ENCODE data around the gene ABCC5. TPM values are rescaled to one million over a fixed set of nuclear protein-coding genes. Genes with fewer than 3 reads are reported as not detected.

ABCC5 gene
- total and polyA plus RNA-seq, 2 of the 8 experiments (the other 6 are each of a cell fraction or from before 2014, with no cell fraction given) = 25.3 to 40.8 TPM

GRCh38 chr3:183880121-183880520 lies 137.6 kb downstream of the ABCC5 start:
- Histone ChIP-seq H3K9ac (replicated peaks in 1 of 4; ENCODE audit: extremely low read depth in 1 of 4, low read depth in 3 of 4, low read length in 3 of 4) (no peak overlapping the region), H4K8ac (ENCODE audit: extremely low read depth, insufficient read depth, low read length) (no peak overlapping the region), H3K4me1 (replicated peaks in 1 of 4; ENCODE audit: control insufficient read depth in 3 of 4, insufficient read depth in 4 of 4, low read length in 3 of 4) (peaks cover 0 to 6% (median 3%) of the 10 kb centered on the region in 4 experiments; a peak in 3 of 7 replicates), H2BK20ac (ENCODE audit: low read length) (no peak overlapping the region), H2AFZ (ENCODE audit: low read length) (no peak overlapping the region), H3K4me2 (ENCODE audit: insufficient read depth in 1 of 2, low read depth in 2 of 2, low read length in 2 of 2) (no peak overlapping the region), H4K91ac (replicated peaks; ENCODE audit: insufficient read length, low read length) (no peak overlapping the region), H3K79me2 (ENCODE audit: control insufficient read depth in 1 of 2, insufficient read depth in 2 of 2, low read length in 2 of 2) (peaks cover 16 to 81% of the 10 kb centered on the region in 2 experiments), H2BK120ac (replicated peaks; ENCODE audit: low read depth, low read length) (no peak overlapping the region), H3K18ac (ENCODE audit: extremely low read depth, low read length) (no peak overlapping the region), H4K5ac (ENCODE audit: insufficient read length, low read depth, low read length) (no peak overlapping the region), H3K23ac (ENCODE audit: insufficient read length) (no peak overlapping the region), H3K14ac (ENCODE audit: insufficient read length) (no peak overlapping the region), H3K79me1 (ENCODE audit: low read depth, low read length) (peaks cover 8% of the 10 kb centered on the region), H3K4me3 (ENCODE audit: extremely low read depth in 1 of 4, insufficient read depth in 2 of 4, low read depth in 3 of 4, low read length in 4 of 4) (no peak overlapping the region), H2AK5ac (ENCODE audit: low read depth, low read length) (no peak overlapping the region), H3K27me3 (replicated peaks in 1 of 4; ENCODE audit: control insufficient read depth in 3 of 4, extremely low read depth in 1 of 4, insufficient read depth in 3 of 4, low read length in 3 of 4) (no peaks in the 10 kb centered on the region; a peak in 1 of 7 replicates), H3K36me3 (ENCODE audit: control insufficient read depth in 2 of 4, insufficient read depth in 4 of 4, low read length in 3 of 4) (no peaks in the 10 kb centered on the region), H3K23me2 (ENCODE audit: low read depth, low read length) (peaks cover 3% of the 10 kb centered on the region; the same call in 1 of the 2 replicates), H3K4ac (replicated peaks; ENCODE audit: insufficient read length, low read depth, low read length) (no peak overlapping the region), H2BK5ac (ENCODE audit: low read depth, low read length) (no peak overlapping the region), H2BK12ac (ENCODE audit: low read depth, low read length) (no peak overlapping the region), H3K56ac (replicated peaks; ENCODE audit: insufficient read length, low read depth, low read length) (no peak overlapping the region), H4K20me1 (replicated peaks in 1 of 2; ENCODE audit: control insufficient read depth in 1 of 2, insufficient read depth in 2 of 2, low read length in 2 of 2) (peaks cover 8% of the 10 kb centered on the region in 2 experiments), H3K27ac (ENCODE audit: low read depth, low read length) (no peak overlapping the region), H2BK15ac (ENCODE audit: low read length) (no peak overlapping the region), H3K9me3 (ENCODE audit: insufficient read depth in 2 of 2, low read depth in 1 of 2, low read length in 1 of 2) (no peaks in the 10 kb centered on the region)
- DNase-seq (ENCODE audit: low read depth in 1 of 2, low spot score in 2 of 2) = no peak
- ChIA-PET POLR2A (ENCODE audit: partially characterized antibody) (no interaction called here), CTCF (ENCODE audit: partially characterized antibody) (interaction anchor here (1.4 kb wide), 1 partner anchor 24 kb away, joined by 4 read pairs; no protein-coding TSS in a partner anchor)
- no peak for FAIRE-seq
- 92% methylated on average over 9 of the region's 9 CpGs; no CpG with 5 or more reads in 1 of the 2 experiments for WGBS, 2 experiments (ENCODE audit: extremely low coverage in 1 of 2, insufficient coverage in 1 of 2, insufficient read length in 1 of 2, insufficient replicate concordance in 2 of 2, low coverage in 1 of 2, low lambda C conversion rate in 2 of 2, missing lambda C conversion rate in 1 of 2)
- TF ChIP-seq CEBPB (IDR thresholded peaks at IDR 0.05; ENCODE audit: low read depth, low read length) (no peak), SP2 (IDR thresholded peaks at IDR 0.05; ENCODE audit: low read length) (no peak), FOSL1 (IDR thresholded peaks at IDR 0.05; ENCODE audit: insufficient read depth, low read depth, low read length) (no peak)

Data from H1 (cell line).